K562 treated with DMSO at 1 percent for 4 hours (cell line): Measurements from ENCODE around the gene GLB1L3. TPM values are rescaled to one million over a fixed set of nuclear protein-coding genes. Genes with fewer than 3 reads are reported as not detected.

ENCODE experiments used
- total RNA-seq: library from RNA; unstranded; fragments of 300-600 nt; gene quantifications from 2 replicates; pipeline ENCODE4 v1.2.3, GENCODE V29; 2022; ENCODE audit not compliant: insufficient read depth

Gene GLB1L3
- not detected in 2 replicates for total RNA-seq

GRCh38 chr11:134275534-134276395, at the start of gene GLB1L3:
TSS of gene GLB1L3 (plus strand) at chr11:134276379. CDS start at chr11:134276741, 362 bp downstream.

GRCh38 chr11:134253188-134253993, 22.8 kb upstream of the GLB1L3 start, which contains the start of the genes ACAD8 and THYN1:
TSS of gene ACAD8 (plus strand) at chr11:134253568. CDS start at chr11:134253601, 33 bp downstream.
TSS of gene THYN1 (minus strand) at chr11:134253352. CDS start at chr11:134252882, 470 bp downstream.

GRCh38 chr11:134331354-134332188, 55.4 kb downstream of the GLB1L3 start, which contains the start of gene GLB1L2:
TSS of gene GLB1L2 (plus strand) at chr11:134331988. CDS start at chr11:134332062, 74 bp downstream.

Other genes starting within 250 kb of the GLB1L3 start
- gene JAM3, start 207.3 kb upstream of the GLB1L3 start, total RNA-seq: 0.28 and 0.50 TPM in 2 replicates
- 35.9 and 39.1 TPM in 2 replicates for gene NCAPD3, start 52.4 kb upstream of the GLB1L3 start, total RNA-seq
- gene VPS26B, start 51.7 kb upstream of the GLB1L3 start, total RNA-seq: 31.5 and 35.5 TPM in 2 replicates
- gene THYN1, start 23.0 kb upstream of the GLB1L3 start, total RNA-seq: 50.2 and 59.1 TPM in 2 replicates
- gene ACAD8, start 22.8 kb upstream of the GLB1L3 start, total RNA-seq: 13.7 and 18.7 TPM in 2 replicates
- gene GLB1L2, start 55.6 kb downstream of the GLB1L3 start, total RNA-seq: 9.7 and 12.7 TPM in 2 replicates
- 0.44 and 0.56 TPM in 2 replicates for gene B3GAT1, start 135.9 kb downstream of the GLB1L3 start, total RNA-seq